Glutamatergic neuron (in vitro differentiated cells): ENCODE data around the gene TMC5. TPM values are rescaled to one million over a fixed set of nuclear protein-coding genes. Genes with fewer than 3 reads are reported as not detected.
A peak's percentile ranks its signal among the peaks of the same experiment; 100 is the strongest.

Source experiments
- DNase-seq: peaks from one replicate; pipeline ENCODE4 v3.0.0; 2022
- H3K27ac Mint-ChIP-seq: one replicate; pipeline ENCODE4 v1.8.0; 2020; ENCODE audit warnings: mild to moderate bottlenecking, mixed read lengths, inconsistent platforms; ENCODE audit not compliant: unreplicated experiment
- H3K27me3 Mint-ChIP-seq: one replicate; pipeline ENCODE4 v1.8.0; 2020; ENCODE audit warnings: mild to moderate bottlenecking, moderate library complexity, mixed read lengths, inconsistent platforms; ENCODE audit not compliant: unreplicated experiment
- H3K36me3 Mint-ChIP-seq: one replicate; pipeline ENCODE4 v1.8.0; 2020; ENCODE audit warnings: mild to moderate bottlenecking, mixed read lengths, inconsistent platforms; ENCODE audit not compliant: unreplicated experiment
- H3K4me1 Mint-ChIP-seq: one replicate; pipeline ENCODE4 v1.8.0; 2020; ENCODE audit warnings: mild to moderate bottlenecking, low read depth, mixed read lengths, inconsistent platforms; ENCODE audit not compliant: unreplicated experiment
- H3K4me3 Mint-ChIP-seq: one replicate; pipeline ENCODE4 v1.8.0; 2020; ENCODE audit warnings: mild to moderate bottlenecking, mixed read lengths, inconsistent platforms; ENCODE audit not compliant: unreplicated experiment
- H3K9me3 Mint-ChIP-seq: one replicate; pipeline ENCODE4 v1.8.0; 2020; ENCODE audit warnings: mild to moderate bottlenecking, moderate library complexity, mixed read lengths, inconsistent platforms; ENCODE audit not compliant: unreplicated experiment
- CTCF ChIP-seq: fragments of 200-600 bp; sonication (generic); IDR thresholded peaks from one replicate; pipeline ENCODE4 v1.5.0; 2021; ENCODE audit not compliant: partially characterized antibody, unreplicated experiment
- total RNA-seq: library from RNA; stranded (reverse); fragmentation: NEBNext Ultra II Directional; extraction: Animal tissue kit (Norgen Biotek cat#: 25700); gene quantifications from one replicate; pipeline ENCODE4 v1.2.1, GENCODE V29; 2021; ENCODE audit not compliant: unreplicated experiment

Gene TMC5
- total RNA-seq, 1 donor from 2014 or later, result not detected

GRCh38 chr16:19472482-19472881 is 54.8 kb downstream of the TMC5 start:
- Mint-ChIP-seq H3K36me3 (no peaks in the 10 kb centered on the region), H3K9me3 (no peaks in the 10 kb centered on the region), H3K27ac (no peak overlapping the region), H3K4me1 (no peaks in the 10 kb centered on the region), H3K4me3 (no peak overlapping the region), H3K27me3 (no peaks in the 10 kb centered on the region)
- no peak for DNase-seq
- no peak for TF ChIP-seq CTCF

- TF ChIP-seq CTCF, result peak; percentile 28
- no peak for DNase-seq
- Mint-ChIP-seq H3K9me3 (no peaks in the 10 kb centered on the region), H3K4me3 (no peak overlapping the region), H3K27ac (no peak overlapping the region), H3K36me3 (no peaks in the 10 kb centered on the region), H3K4me1 (no peaks in the 10 kb centered on the region), H3K27me3 (no peaks in the 10 kb centered on the region)
Observed at GRCh38 chr16:19474617-19475016, 56.9 kb downstream of the TMC5 start.

GRCh38 chr16:19478505-19478904 is 60.8 kb downstream of the TMC5 start:
- Mint-ChIP-seq H3K27me3 (no peaks in the 10 kb centered on the region), H3K9me3 (no peaks in the 10 kb centered on the region), H3K4me1 (no peaks in the 10 kb centered on the region), H3K27ac (no peak overlapping the region), H3K36me3 (no peaks in the 10 kb centered on the region), H3K4me3 (no peak overlapping the region)
- TF ChIP-seq CTCF, result no peak
- DNase-seq, result no peak

GRCh38 chr16:19479302-19479721 is 61.6 kb downstream of the TMC5 start:
- DNase-seq, result no peak
- Mint-ChIP-seq H3K4me3 (no peak overlapping the region), H3K27ac (no peak overlapping the region), H3K9me3 (no peaks in the 10 kb centered on the region), H3K4me1 (no peaks in the 10 kb centered on the region), H3K36me3 (no peaks in the 10 kb centered on the region), H3K27me3 (no peaks in the 10 kb centered on the region)
- TF ChIP-seq CTCF, result no peak

GRCh38 chr16:19481296-19481695 is 63.6 kb downstream of the TMC5 start:
- no peaks in the 10 kb centered on the region for H3K36me3 Mint-ChIP-seq
- DNase-seq, result no peak
- H3K9me3 Mint-ChIP-seq, result no peaks in the 10 kb centered on the region
- no peak overlapping the region for H3K4me3 Mint-ChIP-seq
- H3K27ac Mint-ChIP-seq, result no peak overlapping the region
- TF ChIP-seq CTCF, result no peak
- H3K27me3 Mint-ChIP-seq, result no peaks in the 10 kb centered on the region
- no peaks in the 10 kb centered on the region for H3K4me1 Mint-ChIP-seq
